Cardiac fibroblast (primary cell): ENCODE measurements around the gene TBC1D8.

Experiments
- DNase-seq, 2 donors: peaks; one replicate each; pipeline versions ENCODE4 v3.0.0 to v3.0.0-alpha.2; 2010; ENCODE audit warnings: low read depth in 2 of 2
- H3K4me3 ChIP-seq, 2 donors: replicated peaks in 1 of 2; 1 replicate in 1 of 2; 2 replicates in 1 of 2; pipeline ENCODE4 v1.5.1; 2011; ENCODE audit warnings: low read depth in 2 of 2, low read length in 2 of 2, mild to moderate bottlenecking in 2 of 2, moderate library complexity in 1 of 2
- TF ChIP-seq, protein P1 (sequence below): IDR thresholded peaks from one replicate; pipeline ENCODE4 v1.5.1; 2011; ENCODE audit warnings: low read depth, mild to moderate bottlenecking, low read length, inconsistent platforms

Gene TBC1D8

DNA sequence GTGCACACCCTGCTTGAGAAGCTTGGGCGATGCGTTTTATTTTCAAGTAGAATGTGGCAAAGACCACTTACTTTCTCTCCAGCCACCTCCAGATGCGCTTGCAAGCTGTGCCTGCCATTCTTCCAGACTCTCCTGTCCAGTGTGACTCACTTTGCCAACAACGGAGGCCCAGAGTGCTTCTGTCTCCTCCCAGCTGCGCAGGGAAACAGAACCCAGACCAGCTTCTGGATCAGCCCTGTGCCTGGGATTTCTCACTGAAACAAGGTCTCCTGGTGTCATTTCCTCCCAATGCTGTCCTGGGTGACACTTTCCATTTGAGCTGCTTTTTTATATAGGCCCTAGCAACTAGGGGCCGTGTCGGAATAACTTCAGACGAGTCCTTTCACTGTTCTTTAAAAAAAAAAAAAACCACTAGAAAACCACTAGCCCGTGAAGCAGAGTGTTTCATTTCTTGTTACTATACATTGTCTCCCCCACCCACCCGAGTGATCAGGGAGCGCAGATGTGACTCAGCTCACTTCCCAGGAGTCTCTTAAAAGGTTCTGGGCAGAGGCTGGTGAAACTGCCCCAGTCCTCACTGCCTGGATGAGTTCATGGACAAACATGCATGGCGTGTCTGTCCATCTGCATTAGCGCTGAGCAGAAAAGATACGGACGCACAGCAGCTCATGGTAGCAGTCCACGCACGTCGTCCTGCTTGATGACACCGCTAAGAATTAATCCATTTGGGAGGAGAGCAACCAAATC lies 174.4 kb downstream of the TBC1D8 start:
- peak in 1 of 2 donors; percentile 18 for DNase-seq
- TF ChIP-seq, protein P1, sequence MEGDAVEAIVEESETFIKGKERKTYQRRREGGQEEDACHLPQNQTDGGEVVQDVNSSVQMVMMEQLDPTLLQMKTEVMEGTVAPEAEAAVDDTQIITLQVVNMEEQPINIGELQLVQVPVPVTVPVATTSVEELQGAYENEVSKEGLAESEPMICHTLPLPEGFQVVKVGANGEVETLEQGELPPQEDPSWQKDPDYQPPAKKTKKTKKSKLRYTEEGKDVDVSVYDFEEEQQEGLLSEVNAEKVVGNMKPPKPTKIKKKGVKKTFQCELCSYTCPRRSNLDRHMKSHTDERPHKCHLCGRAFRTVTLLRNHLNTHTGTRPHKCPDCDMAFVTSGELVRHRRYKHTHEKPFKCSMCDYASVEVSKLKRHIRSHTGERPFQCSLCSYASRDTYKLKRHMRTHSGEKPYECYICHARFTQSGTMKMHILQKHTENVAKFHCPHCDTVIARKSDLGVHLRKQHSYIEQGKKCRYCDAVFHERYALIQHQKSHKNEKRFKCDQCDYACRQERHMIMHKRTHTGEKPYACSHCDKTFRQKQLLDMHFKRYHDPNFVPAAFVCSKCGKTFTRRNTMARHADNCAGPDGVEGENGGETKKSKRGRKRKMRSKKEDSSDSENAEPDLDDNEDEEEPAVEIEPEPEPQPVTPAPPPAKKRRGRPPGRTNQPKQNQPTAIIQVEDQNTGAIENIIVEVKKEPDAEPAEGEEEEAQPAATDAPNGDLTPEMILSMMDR: no peak

DNA sequence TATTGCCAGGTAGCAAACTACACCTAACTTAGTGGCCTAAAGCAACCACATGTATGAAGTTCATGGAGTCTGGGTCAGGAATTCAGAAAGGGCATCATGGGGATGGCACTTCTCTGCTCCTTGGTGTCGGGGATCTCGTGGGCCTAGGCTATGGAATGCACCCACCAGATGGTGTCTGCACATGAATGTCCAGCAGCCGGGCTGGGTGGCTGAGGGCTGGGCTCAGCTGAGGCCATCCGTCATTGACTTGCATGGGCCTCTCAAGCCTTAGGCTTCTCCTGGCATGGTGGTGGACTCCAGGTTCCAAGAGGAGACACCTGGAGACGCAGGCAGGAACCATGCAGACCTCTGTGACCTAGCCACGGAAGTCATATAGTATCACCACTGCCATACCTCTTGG lies 175.1 kb downstream of the TBC1D8 start:
- no peak overlapping the region for H3K4me3 ChIP-seq
- no peak for DNase-seq
- TF ChIP-seq, protein P1: no peak

More for the DNA sequence above, 174.4 kb downstream of the TBC1D8 start:
- H3K4me3 ChIP-seq: no peak overlapping the region

DNA sequence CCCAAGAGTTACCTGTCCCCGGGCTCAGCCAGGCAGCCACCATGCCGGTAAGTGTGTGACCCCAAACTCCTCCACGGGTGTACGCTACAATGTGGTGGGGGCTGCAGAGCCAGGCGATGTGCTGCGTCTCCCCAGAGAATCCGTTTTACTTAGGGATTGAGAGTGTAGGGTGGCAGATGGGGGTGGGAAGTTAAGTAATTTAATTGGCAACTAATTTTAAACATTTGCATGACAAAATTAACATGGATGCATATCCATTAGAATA lies 175.7 kb downstream of the TBC1D8 start:
- TF ChIP-seq, protein P1: no peak
- H3K4me3 ChIP-seq: no peak overlapping the region
- DNase-seq: no peak

DNA sequence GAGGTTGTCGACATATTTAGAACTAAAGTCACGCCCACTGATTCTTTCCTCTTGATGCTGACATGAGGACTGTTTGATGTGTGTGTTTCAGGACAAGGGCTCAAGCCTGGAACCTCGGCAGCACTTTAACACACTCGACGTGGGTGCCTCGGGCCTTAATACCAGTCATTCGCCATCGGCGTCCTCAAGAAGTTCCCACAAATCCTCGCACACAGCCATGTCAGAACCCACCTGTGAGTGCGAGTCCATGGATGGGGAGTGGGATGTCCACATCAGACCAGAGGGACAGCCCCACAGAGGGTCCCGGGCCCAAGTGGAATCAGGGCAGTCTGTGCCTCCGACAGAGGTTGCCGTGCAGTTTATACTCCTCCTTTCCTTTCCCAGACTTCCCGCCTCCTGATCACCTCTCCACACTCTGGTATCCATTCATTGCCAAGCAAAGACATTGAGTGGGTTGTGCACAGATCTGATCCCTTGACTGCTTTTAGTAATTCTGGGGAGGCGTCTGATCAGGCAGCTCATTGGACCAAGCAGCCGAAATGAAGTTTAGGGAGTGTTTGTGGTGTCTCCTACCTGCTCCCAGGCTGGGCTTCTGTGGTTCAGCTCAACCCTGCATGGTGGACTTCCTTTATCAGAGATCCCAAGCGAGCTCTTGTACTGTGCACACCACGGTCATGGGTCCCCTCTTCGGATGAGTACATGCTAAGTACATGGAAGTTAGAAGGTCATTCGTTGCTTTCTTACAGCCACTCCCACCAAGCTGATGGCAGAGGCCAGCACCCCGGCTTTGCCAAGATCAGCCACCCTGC lies 176.3 kb downstream of the TBC1D8 start:
- TF ChIP-seq, protein P1: no peak
- DNase-seq: no peak
- no peak overlapping the region for H3K4me3 ChIP-seq

DNA sequence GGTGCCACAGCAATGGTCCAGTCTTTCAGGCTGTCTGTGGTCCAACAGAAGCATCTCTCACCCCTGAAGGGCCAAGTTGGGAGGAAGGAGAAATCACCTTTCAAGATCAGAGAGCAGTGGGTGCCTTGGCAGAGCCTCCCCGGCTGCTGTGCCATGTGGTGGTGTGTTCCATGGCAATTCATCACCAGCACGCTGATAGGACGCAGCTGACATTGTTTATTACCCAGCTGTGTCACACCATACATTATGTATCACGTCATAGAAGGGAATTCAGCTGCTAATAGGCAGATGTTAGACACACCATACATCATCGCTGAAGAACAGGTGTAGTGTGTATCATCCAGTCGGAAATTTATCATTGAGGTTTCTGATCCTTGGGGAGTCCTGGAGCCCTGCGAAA lies 178.7 kb downstream of the TBC1D8 start:
- DNase-seq: no peak
- no peak overlapping the region for H3K4me3 ChIP-seq
- TF ChIP-seq, protein P1: no peak

DNA sequence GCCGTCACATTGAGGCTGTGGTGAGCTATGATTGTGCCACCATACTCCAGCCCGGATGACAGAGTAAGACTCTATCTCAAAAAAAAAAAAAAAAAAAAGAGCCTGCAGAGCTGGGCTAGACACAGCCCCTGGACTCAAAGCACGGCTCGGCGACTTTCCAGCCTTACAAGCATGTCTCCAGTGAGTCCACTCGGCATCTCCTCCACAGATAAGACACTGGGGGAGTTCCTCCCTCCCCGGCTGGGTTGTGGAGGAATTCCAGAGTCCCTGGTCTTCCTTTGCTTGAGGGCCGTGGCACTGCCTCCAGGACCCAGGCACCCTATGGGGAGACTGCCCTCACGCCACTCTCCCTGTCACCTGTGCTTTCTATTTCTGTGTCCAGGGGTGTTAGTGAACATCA lies 180.0 kb downstream of the TBC1D8 start:
- DNase-seq: peak in 1 of 2 donors; percentile 34
- TF ChIP-seq, protein P1: no peak
- H3K4me3 ChIP-seq: no peak overlapping the region
